Body of pancreas (tissue), 4 donors: ENCODE results near the gene MYNN.

Experiments
- POLR2A ChIP-seq, 3 donors: fragments of 450-650 bp; IDR thresholded peaks; one replicate each; pipeline ENCODE4 v1.6.1; 2016; ENCODE audit warnings: antibody characterized with exemption in 3 of 3, mild to moderate bottlenecking in 2 of 3
- TF ChIP-seq, protein P1 (sequence below), 7 experiments: fragments of 450-650 bp in 4 of 7; fragments of 200-600 bp in 3 of 7; sonication (generic) in 3 of 7; IDR thresholded peaks; one replicate each; pipeline ENCODE4 v1.5.1; 2016 to 2019; ENCODE audit warnings: antibody characterized with exemption in 7 of 7

DNA sequence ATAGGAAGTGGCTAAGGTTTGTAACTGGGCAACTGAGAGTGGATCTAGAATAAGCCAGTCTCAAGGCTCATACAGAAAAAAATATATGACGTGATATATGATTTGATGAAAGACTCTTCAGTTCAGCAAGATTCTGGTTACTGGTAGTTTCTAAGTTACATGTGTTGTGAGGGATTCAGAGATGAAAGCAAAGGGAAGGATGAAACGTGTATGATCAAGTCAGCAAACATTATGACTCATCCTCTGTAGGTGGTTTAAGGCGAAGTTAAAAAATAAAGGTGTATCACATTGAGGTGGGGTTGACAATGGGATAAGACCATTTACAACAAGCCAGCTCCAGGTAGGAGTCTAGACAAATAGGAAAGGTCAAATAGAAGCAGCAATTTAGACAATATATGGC, 24.5 kb upstream of the MYNN start:
- TF ChIP-seq POLR2A (IDR thresholded peaks at IDR 0.05): no peak
- TF ChIP-seq, protein P1, sequence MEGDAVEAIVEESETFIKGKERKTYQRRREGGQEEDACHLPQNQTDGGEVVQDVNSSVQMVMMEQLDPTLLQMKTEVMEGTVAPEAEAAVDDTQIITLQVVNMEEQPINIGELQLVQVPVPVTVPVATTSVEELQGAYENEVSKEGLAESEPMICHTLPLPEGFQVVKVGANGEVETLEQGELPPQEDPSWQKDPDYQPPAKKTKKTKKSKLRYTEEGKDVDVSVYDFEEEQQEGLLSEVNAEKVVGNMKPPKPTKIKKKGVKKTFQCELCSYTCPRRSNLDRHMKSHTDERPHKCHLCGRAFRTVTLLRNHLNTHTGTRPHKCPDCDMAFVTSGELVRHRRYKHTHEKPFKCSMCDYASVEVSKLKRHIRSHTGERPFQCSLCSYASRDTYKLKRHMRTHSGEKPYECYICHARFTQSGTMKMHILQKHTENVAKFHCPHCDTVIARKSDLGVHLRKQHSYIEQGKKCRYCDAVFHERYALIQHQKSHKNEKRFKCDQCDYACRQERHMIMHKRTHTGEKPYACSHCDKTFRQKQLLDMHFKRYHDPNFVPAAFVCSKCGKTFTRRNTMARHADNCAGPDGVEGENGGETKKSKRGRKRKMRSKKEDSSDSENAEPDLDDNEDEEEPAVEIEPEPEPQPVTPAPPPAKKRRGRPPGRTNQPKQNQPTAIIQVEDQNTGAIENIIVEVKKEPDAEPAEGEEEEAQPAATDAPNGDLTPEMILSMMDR (IDR thresholded peaks at IDR 0.05): no peak
